LHCN-M2 (cell line): ENCODE results near the gene TSG101. TPM values are rescaled to one million over a fixed set of nuclear protein-coding genes. Genes with fewer than 3 reads are reported as not detected.

Experiments
- DNase-seq: peaks from one replicate; pipeline ENCODE4 v3.0.0-alpha.2; 2012; ENCODE audit warnings: low read depth
- polyA plus RNA-seq: library from polyadenylated mRNA; unstranded; fragments of >200 nt; gene quantifications from one replicate; pipeline ENCODE4 v1.2.1, GENCODE V29; 2012; ENCODE audit warnings: missing spikeins
- total RNA-seq: library from RNA; depleted of rRNA; stranded (reverse); fragments of >200 nt; gene quantifications from 2 replicates; pipeline ENCODE4 v1.2.3, GENCODE V29; 2014; rRNA removed

Gene TSG101, protein sequence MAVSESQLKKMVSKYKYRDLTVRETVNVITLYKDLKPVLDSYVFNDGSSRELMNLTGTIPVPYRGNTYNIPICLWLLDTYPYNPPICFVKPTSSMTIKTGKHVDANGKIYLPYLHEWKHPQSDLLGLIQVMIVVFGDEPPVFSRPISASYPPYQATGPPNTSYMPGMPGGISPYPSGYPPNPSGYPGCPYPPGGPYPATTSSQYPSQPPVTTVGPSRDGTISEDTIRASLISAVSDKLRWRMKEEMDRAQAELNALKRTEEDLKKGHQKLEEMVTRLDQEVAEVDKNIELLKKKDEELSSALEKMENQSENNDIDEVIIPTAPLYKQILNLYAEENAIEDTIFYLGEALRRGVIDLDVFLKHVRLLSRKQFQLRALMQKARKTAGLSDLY
- total RNA-seq, result 125 and 142 TPM in 2 replicates
- 57.9 TPM for polyA plus RNA-seq

DNA sequence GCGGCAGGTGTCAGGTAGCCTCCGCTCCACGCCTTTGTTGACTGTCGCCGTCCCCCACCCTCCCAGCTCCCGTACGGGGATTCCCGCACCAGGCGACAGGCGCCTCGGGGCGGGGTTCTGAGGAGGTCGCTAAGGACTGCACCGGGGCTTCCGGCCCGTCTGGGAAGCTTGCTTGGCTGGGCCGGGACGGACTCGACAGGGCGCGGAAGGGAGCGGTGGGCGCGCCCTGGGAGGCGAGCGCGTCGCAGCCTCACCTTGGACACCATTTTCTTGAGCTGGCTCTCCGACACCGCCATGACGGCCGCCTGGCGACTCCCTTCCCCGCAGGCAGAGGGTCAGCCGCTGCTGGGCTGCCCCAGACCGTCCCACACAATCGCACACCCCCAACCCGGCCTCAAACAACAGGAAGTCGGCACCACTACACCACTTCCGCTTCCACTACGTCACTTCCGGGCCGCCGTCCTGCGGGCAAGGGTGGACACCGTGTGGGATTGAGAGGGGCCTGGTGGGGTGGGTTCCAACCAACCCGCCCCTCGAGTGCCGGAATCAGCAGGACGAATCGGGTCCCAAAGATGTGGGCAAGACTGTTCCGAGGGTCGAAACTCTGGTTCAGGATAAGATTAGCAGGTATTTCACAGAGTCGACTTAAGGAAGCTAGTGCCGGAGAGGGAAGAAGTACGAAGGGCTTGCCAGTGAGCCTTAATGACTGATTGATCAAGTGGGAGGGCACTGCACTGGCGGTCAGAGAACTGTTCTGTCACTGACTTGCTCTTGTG, at the start of gene TSG101:
TSG101 (minus strand) TSS at position 422 of the 776 bp plus-strand sequence; CDS start at position 296, 126 bp downstream.
- DNase-seq, result peak; percentile 89

DNA sequence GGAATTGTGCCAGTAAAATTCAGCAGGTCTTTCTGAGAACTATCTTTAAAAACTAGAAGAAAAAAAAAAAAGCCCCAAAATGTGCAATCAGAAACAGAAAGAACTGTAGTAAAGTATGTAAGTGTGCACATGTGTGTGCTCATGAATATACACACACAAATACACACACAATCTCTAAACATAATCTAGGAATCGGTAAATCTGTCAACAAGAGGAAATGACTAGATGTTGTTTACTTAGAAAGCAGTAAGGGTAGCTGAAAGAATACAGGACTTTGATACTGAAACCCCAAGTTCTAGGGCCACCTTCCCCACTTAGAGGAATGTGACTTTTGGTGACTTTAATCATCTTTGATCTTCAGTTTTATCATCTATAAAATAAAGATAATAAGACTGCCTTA, 48.6 kb upstream of the TSG101 start:
- DNase-seq, result no peak

DNA sequence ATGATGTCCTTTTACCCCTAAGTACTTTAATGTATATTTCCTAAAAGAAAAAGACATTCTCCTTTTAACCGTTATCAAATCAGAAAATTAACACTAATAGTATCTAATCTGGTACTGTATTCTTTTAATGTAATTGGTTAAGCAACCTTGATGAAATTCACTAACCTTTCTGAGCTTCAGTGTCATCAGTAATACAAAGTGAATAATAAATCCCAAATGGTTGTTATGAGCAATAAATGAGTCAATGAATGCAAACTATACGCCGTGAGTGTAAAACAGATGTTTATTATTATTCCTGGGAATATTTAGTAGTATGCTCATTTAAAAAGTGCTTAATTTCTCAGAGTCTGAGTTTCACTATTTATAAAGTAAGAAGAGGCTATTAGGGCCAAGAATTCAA, 40.3 kb upstream of the TSG101 start:
- DNase-seq, result no peak

DNA sequence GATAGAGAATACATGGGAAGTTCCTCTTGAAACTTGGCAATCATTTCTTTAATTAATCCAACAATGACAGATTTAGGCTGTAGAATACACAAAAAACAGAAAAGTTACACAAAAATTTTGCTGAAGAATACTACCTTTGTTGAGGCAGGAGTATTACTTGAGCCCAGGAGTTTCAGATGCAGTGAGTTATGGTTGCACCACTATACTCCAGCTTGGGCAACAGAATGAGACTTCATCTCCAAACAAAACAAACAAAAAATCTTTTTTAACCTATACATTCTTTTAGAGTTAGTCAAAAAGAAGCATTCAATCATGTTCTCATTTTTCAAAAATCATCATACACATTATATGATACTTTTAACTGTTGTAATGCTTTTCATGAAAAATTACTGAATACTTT, 39.7 kb upstream of the TSG101 start:
- no peak for DNase-seq

DNA sequence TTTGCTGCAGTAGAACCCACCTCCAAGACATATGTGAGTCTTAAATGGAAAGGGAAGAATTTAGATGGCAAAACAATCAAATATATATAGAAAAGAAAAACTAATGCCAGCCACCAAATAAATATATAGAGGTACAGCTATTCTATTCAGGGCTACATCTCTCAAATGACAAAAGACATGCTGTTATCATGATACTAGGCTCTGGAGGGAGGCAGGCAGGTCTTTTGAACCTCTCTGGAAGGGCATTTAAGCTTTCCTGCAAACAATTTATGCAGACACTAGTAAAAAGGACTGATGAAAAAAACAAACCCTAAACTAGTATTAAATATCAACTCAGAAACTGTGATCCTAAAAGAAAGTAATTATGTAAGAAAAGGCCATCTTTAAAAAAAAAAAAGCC, 37.4 kb upstream of the TSG101 start:
- no peak for DNase-seq

DNA sequence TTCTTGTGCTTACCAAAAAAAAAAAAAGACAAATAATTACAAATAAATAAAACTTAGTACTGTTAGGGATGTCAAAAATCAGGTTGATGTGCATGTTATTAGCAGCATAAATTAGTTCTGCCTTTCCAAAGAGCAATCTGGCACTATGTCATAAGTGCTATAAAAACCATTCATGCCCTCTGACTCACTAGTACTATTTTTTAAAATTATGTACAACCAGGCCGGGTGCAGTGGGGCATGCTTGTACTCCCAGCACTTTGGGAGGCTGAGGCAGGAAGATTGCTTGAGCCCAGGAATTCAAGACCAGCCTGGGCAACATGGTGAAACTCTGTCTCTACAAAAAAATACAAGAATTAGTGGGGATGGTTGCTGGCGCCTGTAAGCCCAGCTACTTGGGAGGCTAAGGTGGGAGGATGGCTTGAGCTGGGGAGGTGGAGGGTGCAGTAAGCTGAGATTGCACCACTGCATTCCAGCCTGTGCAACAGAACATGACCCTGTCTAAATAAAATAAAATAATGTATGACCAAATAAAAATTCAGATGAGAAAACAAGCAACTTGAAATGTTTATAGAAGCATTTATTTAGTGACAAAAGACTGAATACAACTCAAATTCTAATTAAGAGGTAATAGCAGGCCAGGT, 36.5 kb upstream of the TSG101 start:
- DNase-seq, result no peak

DNA sequence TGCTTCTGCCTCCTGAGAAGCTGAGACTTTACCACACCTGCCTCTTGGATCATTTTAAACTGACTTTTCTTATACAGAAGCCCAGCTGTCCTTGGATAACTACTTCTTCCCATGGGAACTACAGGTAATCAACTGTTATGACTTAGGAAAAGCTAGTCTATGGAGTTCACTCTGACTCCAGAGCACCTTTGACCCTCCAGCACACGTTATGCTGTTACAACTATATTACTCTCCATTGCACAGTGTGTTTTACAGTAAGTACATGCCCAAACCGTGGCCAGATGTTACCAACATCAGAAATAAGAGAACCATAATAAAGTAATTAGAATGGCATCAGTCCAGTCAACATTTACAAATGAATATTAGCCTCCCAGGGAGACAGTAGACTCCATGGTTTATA, 21.3 kb upstream of the TSG101 start:
- DNase-seq, result no peak

DNA sequence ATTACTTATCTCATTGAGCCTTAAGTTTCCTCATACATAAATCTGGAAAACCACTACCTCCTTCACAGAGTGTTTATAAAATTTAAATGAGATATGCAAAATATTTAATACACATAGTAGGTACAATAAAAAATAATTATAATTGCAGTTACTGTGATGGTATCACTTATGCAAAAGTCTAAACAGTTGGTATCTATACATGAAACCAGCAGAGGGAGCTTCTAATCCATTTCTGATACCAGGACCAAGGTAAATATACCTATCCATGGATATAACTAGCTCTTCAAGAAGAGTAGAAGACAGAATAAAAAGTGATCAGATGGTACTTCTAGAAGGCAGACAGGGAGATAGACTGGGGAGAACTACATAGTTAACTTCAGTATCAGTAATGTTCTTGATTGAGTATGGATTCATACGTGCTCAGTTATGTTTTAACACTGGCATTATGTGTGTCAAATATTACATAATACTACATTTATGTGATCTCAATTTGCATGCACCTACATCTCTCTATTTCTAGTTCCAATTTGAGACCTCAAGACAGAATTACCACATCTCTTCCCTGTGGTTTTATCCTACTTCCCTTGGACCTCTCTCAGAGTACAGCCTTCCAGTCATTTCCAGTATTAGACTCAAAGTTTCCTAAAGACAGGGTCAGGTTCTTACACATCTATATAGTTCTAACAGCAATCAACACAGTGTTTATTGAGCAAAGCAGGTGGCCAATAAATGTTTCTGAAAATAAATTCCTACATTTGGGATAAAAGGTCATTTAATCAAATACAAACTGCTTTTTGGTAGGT, 13.7 kb upstream of the TSG101 start:
- no peak for DNase-seq

DNA sequence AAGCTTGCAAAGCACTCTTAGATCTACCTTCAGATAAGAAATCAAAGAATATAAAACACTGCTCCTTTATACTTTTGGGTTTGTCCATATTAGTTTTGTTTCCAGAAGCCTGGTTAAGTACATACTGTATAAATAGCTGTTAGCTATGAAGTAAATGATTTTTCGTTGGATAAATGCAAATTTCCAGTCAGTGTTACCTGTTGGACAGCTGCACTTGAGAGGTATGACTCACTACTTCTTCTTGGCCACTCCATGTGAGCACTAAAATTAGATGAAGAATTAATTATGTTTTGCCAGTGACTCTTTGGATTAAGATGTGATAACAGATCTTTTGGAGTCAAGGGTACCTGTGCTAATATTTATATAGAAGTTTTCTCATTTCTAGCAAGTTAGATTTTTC, 9.5 kb upstream of the TSG101 start:
- DNase-seq, result no peak

DNA sequence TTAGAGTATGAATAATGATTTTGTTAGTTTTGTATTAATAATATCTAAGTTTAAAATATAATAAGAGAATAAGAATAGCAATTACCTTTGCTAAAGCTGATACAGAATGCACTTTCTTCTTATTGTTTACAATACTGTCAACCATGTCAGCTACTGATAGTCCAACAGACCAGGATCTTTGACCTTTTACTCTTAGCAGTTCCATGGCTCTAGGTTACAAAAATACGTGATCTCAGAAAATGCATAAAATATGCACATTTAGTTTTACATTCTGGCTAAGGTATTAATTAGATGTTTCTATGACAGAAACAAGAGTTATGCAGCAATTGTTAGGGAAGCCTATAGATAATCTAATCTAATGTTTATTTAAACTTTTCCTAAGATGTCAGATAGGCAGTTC, 7.5 kb upstream of the TSG101 start:
- DNase-seq, result no peak

DNA sequence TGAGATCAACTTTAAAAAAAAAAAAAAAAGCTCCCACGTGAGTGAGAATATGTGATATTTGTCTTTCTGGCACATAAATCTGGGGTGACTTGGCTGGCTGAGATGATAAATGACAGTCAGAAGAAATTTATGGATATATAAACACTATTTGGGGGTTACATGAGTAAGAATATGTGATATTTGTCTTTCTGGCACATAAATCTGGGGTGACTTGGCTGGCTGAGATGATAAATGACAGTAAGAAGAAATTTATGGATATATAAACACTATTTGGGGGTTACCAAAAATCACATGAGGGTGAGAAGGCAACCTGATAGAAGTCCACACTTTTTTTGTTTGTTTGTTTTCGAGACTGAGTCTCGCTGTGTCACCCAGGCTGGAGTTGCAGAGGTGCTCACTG, 6.6 kb upstream of the TSG101 start:
- no peak for DNase-seq

DNA sequence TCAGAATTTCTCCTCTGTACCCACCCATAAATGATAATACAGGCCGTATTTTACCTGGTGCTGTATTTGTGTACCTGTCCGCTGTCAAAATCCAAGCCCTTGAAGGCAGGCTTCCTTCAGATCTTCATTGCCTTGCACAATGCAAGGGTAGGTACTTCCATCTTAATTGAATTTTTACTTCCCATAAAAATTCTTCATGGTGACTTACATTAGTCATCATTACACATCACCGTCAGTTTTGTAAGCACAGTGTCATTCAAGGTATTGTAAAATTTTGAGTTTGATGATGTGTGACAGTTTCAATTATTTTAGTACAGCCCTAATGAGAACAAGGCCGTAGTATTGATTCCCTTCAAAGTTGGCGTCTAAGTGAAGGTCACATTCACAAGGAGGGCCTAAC, 770 bp upstream of the TSG101 start:
- DNase-seq, result peak; percentile 42

DNA sequence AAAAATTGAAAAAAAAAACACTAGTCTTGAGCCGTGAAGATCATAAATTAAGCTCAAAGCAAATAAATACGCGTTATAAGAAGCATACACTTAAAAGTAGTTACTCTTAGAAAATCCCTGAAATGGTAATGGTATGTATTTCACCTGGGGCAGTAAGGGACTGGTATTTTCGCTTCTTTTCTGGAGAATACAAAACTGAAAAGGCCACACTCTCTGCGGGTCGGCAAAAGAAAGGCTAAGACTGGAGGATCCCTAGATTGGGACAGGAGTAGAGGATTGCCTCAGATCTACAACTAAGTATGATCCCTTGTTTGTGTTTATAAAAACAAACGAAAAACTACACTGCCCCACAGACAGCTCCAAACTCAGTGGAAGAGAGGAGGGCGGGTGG, 617 bp downstream of the TSG101 start:
- no peak for DNase-seq

DNA sequence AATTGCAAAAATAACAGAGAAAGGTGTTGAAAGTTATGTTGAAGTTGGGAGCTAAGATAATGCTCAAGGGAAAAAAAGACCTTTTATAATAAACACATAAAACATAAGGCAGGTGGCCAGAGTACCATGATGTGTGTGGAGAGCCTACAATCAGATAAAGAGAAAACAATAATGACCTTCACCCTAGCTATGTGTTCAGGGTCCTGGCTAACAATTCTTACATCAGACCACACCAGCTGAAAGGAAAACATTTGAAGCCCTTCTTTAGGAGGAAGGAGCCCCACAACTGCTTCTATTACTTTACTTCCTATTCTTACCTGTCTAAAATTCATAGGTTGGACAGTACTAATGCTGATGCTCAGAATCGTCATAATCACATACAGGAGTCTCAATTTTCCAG, 2.5 kb downstream of the TSG101 start:
- no peak for DNase-seq

DNA sequence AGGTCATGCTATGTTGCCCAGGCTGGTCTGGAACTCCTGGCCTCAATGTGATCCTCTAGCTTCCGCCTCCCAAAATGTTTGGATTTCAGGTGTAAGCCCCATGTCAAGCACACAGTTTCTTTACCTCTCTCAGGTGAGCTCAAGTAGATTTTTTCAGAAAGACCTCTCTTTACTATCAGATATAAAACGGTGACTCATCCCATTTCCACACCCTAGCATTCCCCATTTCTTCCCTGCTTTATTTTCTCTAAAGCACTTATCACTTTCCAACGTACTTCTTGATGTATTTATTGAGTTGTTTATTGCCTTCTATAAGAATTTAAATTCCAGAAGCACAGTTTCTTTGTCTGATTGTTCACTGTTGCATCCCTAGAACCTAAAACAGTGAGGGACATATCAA, 3.7 kb downstream of the TSG101 start:
- no peak for DNase-seq

DNA sequence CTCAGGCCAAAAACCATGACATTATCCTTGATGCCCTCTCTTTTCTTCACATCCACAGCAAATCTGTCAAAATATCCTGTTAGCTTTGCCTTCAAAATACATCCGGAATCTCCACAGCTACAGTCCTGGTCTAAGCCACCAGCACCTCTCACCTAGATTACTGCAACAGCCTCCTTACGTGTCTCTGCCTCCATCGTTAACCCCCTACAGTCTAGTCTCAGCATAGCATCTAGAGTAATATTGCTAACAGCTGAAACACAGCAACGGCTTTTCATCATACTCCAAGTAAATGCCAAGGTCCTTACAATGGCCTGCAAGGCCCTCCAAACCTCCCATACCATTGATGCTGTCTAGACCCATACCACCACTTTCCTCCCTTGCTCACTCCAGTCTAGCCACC, 4.4 kb downstream of the TSG101 start:
- peak; percentile 0 for DNase-seq

DNA sequence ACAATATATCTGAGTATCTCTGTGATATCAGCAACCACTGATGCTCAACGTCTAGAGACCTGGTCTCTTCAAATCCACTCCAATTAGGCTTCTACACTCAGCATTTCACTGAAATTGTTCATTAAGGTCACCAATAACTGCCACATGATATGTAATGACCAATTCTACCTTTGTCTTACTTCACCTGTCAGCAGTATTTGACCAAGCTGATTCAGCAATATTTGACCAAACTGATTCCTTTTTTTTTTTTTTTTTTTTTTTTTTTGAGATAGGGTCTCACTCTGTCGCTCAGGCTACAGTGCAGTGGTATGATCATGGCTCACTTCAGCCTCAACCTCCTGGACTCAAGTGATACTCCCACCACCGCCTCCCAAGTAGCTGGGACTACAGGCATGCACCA, 5.6 kb downstream of the TSG101 start:
- DNase-seq, result no peak

DNA sequence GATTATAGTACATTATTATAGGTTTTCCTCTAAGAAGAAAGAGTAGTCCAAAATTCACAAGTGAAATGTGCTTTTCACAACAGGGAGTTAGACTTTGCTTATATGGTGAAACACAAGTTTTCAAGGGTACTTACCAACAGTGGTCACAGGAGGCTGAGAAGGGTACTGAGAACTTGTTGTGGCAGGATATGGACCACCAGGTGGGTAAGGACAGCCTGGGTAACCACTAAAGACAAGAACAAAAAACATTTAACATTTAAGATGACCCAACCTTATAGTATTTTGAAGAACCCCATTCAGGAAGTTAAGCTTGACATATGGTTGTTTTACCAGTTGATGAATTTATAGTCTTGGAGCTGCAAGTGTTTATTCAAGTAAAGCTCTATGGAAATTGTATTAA, 24.4 kb downstream of the TSG101 start:
- DNase-seq, result no peak

DNA sequence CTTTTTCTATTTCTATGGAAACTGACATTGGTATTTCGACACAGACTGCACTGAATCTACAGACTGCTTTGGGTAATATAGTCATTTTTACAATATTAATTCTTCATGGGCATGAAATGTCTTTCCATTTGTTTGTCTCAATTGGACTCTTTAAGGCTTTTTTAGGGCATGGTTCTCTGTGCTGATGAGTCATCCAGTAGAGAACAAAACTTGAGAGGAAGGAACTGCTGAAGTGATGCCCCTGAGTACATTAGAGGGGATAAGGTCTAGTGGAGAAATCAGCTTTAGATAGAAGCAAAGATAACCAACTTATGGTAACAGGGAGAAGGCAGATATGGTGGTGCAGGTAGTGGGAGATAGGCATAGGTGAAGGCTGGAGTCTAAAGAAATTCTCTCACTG, 25.1 kb downstream of the TSG101 start:
- DNase-seq, result peak; percentile 6

DNA sequence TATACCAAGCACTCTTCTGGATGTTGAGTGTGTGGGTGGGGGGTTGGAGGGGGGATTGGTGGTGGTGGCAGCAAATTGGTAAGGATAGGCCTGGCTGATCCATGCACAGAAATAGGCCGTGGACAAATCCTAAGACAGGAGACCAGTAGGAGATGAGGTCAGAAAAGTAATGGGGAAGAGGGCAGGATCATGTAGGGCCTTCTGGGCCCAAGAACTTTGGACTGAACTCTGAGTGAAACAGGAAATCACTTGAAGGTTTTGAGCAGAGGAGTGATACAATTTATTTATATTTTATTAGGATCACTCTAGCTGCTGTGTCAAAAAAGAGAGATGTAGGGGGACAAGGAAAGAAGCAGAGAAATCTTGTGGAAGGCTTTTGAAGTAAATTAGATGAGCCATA, 28.7 kb downstream of the TSG101 start:
- DNase-seq, result no peak

DNA sequence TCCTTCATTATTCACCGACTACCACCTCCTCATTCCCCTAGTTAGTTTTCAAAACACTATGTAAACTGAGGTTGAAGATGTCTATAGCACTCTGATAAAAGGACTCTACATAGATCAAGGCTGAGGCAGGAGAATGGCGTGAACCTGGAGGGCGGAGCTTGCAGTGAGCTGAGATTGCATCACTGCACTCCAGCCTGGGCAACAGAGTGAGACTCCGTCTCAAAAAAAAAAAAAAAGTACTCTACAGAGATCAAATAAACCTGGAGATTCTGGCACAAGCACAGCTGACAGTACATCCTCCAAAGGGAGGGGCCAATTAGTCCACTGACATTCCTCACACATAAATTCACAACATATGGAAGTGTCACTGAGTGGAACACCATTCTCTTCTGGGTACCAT, 31.0 kb downstream of the TSG101 start:
- DNase-seq, result no peak

DNA sequence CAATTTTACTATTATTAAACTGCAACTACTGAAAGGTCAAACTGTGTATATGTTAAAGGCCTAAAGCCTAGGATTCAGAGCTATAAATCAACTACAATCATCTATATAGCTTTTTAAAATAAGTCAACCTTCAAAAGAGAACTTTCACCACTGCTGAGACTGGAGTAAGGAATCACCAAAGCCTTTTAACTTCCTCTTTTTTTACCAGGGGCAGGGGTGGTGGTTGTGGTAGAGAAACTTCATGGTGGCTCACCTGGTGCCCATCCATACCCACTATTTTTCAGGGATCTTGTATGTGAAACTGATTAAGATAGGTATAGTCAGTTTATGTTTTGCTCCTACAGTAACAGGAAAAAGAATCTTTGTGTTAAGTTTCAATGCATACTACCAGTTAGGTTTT, 31.5 kb downstream of the TSG101 start:
- no peak for DNase-seq
